HG02938 (cell line): ENCODE measurements around the gene RAB1B.
"Not testable (repeated sequence)": the region's sequence is repeated elsewhere in the genome, so short reads cannot be mapped to it uniquely, and the experiment has no call there.

Experiments
- ATAC-seq: cut with Tn5 transposase; IDR thresholded peaks from one replicate; pipeline ENCODE4 v1.9.1; 2021; ENCODE audit warnings: mild to moderate bottlenecking, moderate library complexity; ENCODE audit not compliant: unreplicated experiment

The RAB1B gene

GRCh38 chr11:66294626-66295620 is 26.5 kb downstream of the RAB1B start:
- no peak for ATAC-seq

DNA sequence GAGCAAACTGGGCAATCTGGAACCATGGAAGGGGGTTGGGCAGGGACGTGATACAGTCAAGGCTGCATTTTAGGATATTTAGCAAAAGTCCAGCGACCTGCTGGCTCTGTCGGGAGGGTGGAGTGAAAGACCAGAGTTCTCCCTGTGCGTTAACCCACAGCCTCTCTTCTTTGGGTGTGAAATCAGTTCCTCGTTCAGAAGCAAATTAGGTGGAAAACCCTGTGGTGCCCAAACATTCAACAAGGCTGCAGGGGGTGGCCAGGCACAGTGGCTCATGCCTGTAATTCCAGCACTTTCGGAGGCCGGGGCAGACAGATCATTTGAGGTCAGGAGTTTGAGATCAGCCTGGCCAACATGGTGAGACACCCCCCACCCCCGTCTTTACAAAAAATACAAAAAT is 29.2 kb downstream of the RAB1B start:
- no peak for ATAC-seq

GRCh38 chr11:66299186-66299585 is 30.7 kb downstream of the RAB1B start:
- ATAC-seq, result no peak

DNA sequence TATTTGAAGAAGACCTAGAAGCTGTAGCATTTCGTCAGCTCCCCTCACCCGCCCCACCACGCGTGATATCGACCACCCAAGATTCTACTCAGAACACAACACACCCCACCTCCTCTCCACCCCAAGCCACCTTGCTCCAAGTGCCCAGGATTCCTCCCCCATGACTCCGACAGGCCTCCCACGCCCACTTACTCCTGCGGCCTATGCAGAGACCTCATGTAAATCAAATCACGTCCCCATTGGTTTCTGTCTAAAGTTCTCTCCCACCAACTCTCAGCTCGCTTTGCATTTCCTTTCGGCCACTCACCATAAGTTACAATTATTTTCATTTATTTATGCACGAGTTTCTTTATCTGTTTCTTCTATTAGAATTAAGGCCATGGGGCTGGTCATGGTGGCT is 34.2 kb downstream of the RAB1B start:
- ATAC-seq, result no peak

GRCh38 chr11:66309475-66309874 is 41.0 kb downstream of the RAB1B start:
- no peak for ATAC-seq

- no peak for ATAC-seq
Measured at GRCh38 chr11:66310324-66310723, 41.9 kb downstream of the RAB1B start.

DNA sequence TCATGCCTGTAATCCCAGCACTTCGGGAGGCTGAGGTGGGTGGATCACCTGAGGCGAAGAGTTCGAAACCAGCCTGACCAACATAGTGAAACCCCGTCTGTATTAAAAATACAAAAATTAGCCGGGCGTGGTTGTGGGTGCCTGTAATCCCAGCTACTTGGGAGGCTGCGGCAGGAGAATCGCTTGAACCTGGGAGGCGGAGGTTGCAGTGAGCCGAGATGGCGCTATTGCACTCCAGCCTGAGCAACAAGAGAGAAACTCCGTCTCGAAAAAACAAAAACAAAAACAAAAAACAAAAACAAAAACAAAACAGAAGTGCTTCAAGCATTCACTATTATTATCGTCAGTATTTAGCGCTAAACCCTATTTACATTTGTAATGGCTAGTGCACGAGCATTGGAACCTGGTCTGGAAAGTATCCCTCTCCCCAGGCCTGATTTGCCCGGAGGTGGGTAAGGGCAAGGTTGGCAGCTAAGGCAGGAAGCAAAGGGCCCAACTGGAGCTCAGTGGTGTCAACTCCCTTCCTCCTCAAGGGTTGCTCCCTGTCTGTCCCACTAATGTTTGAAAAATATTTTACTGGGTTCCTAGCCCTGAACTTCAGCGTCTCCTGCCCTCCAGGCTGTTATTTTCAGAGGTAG is 42.5 kb downstream of the RAB1B start:
- not testable (repeated sequence) for ATAC-seq

GRCh38 chr11:66311470-66311964 is 43.1 kb downstream of the RAB1B start:
- ATAC-seq, result no peak

GRCh38 chr11:66311965-66312548 is 43.6 kb downstream of the RAB1B start:
- ATAC-seq, result peak; percentile 55

GRCh38 chr11:66312549-66313320 is 44.3 kb downstream of the RAB1B start:
- ATAC-seq, result peak; percentile 40

GRCh38 chr11:66313321-66314185 is 45.1 kb downstream of the RAB1B start:
- ATAC-seq, result no peak

- no peak for ATAC-seq
Measured at GRCh38 chr11:66314186-66314501, 45.7 kb downstream of the RAB1B start.

DNA sequence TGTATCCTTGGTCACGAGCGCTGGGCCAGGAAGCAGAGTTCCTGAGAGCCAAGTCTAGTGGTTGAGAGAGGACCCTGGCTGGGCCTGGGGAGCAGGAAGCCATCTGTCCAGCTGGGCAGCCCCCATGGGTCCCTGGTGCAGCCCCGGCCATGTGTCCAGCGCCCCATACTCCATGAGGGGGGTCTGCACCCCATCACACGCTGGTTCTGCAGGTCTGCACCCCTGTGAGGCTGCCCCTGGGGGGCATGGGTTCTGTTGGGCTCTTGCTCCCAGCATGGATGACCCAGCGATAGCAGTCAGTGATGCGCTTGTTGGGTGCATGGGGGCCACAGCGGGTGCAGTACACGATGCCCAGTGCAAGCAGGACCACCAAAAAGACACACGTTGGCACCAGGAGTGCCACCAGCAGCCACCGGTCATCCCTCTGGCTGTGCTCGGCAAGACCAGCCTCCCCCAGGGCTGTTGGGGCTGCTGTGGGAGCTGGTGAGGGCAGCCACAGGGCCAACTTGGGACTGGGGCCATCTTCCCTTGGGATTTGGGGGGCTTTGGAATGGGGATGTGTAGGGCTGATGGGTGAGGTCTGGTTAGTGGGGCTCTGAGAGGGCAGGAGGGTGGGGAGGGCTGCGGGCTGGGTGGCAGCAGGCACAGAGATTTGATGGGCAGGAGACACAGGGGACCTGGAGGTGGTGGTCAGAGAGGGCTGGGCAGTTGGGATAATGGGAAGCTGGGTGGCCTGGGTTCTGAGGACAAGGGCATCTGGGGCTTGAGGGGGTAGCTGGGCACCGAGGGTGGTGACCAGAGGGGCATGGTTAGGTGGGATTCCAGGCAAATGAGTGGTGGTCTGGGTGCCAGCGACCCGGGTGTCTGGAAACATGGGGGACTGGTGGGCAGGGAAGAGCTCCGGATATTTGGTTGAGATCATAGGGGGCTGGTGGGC is 46.4 kb downstream of the RAB1B start:
- ATAC-seq, result no peak

DNA sequence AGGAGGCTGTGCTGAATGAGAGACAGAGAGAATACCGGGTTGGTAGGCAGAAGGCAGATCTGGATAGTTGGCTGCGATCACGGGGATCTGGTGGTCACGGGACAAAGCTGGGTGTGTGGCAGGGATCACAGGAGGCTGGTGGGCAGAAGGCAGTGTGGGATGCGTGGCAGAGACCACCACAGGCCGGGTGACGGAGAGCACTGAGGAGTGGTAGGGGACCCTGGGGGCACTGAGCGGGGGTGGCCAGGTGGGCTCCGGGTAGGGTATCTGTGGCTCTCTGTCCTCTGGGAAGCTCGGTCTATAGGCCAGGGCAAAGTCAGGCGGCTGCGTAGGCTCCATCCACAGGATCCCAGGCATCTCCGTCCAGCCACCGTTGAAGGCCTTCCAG is 47.1 kb downstream of the RAB1B start:
- ATAC-seq, result no peak

- no peak for ATAC-seq
Measured at GRCh38 chr11:66315921-66316811, 47.7 kb downstream of the RAB1B start.

DNA sequence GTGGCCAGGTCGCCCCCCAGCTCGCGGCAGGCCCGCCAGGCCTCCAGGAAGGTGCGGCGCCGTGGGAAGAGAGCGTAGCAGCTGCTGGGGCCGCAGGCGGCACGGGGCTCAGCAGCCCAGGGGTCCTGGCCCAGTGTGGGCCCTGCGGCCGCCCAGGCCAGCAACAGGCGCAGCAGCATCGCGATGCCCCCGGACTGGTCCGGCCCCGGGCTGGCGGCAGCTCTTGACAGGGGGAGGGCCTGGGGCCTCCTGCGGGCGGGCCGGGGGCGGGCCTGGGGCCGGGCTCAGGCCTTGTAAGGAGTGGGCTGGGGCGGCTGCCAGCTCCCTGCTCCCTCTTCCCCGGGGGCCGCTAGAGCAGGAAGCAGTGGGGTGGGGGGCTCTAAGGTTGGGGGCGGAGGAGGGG is 48.4 kb downstream of the RAB1B start, which contains the start of gene CD248:
CD248 (minus strand) TSS at position 196 of the 403 bp plus-strand sequence; CDS start at position 179, 17 bp downstream.
- no peak for ATAC-seq

DNA sequence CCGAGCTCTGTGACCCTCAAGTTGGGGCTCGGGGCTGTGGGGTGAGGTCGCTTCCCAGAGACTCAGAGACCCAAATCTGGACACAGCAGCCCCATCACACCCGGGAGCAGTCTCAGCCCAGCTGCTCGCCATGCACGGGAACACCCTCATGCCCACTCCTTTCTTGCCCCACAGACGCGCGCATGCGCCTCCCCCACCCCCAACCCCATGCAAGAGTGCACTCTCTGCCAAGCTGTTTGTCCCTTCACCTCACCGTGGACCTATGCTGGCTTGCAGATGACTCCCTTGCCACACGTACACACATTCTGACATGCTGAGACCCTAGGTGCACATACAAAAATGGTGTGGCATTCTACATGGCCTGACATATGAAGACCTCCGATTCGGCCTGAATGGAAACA is 48.9 kb downstream of the RAB1B start:
- ATAC-seq, result no peak
